SU-DHL-6 (cell line): ENCODE results near the gene GRB10.

Experiments
- CTCF ChIP-seq: fragments of 200-600 bp; sonication (generic); IDR thresholded peaks from one replicate; pipeline ENCODE4 v1.5.1; 2017; ENCODE audit warnings: antibody characterized with exemption, mild to moderate bottlenecking, low read length, moderate library complexity; ENCODE audit not compliant: insufficient read depth, poor library complexity, severe bottlenecking
- EZH2phosphoT487 ChIP-seq: fragments of 200-600 bp; sonication (generic), shearing (Covaris generic); conservative IDR thresholded peaks from 2 replicates; pipeline ENCODE4 v1.6.1; 2018; ENCODE audit warnings: mild to moderate bottlenecking, antibody characterized with exemption, low read length, moderate library complexity, mixed read lengths

DNA sequence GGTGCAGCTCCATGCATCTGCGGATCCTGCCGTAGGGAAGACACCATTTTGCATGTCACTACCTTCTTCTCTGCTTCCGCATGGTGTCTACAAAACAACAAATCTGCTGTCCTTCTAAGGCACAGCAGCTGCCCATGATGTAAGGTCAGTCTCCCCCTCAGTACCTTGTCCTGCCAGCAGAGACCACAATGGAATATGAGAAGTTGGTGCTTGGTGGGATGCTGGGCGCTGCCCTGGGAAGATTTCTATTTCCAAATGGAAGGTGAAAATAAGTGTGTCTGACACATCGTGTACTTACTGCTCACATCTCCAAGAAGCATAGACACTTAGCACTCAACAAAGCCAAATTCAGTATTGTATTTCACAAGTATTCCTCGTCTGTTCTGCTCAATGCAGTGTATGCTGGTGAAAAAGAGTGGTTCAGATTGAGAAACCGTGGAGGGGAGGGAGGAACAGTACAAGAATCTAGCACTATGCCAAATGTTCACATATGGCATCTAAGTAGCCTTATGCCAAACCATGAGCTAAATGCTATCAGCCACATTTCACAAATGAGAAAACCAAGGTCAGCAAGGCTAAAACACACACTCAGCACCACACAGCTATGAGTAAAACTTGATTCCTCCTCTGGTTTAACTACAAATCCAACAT is 95.0 kb downstream of the GRB10 start:
- TF ChIP-seq CTCF (no peak), EZH2phosphoT487 (no peak)
